A673 (cell line): ENCODE results near the gene B3GALT6.

ENCODE experiments used
- CTCF ChIP-seq: fragments of 300-800, 200-600 bp; sonication (generic); conservative IDR thresholded peaks from 2 replicates; pipeline ENCODE4 v1.5.1; 2017; ENCODE audit warnings: low read depth, mild to moderate bottlenecking, antibody characterized with exemption, low read length, moderate library complexity, mixed read lengths
- EZH2 ChIP-seq: fragments of 200-600 bp; sonication (generic); IDR thresholded peaks from 2 replicates; pipeline ENCODE4 v1.6.1; 2017; ENCODE audit warnings: borderline replicate concordance, low read depth, mild to moderate bottlenecking, mixed read lengths, antibody characterized with exemption, low read length; ENCODE audit not compliant: poor library complexity, severe bottlenecking

- TF ChIP-seq CTCF (no peak), EZH2 (no peak)
Measured at GRCh38 chr1:1259119-1259488, 27.1 kb downstream of the B3GALT6 start.
